Stimulated activated CD8-positive, alpha-beta memory T cell treated with anti-CD3 and anti-CD28 coated beads, Interleukin-4, amount 100 ng/mL, for 48 hours (primary cell): ENCODE results near the gene GDPD5.

ENCODE experiments used
- DNase-seq: peaks from one replicate; pipeline ENCODE4 v3.0.0-alpha.2; 2020

Gene GDPD5

DNA sequence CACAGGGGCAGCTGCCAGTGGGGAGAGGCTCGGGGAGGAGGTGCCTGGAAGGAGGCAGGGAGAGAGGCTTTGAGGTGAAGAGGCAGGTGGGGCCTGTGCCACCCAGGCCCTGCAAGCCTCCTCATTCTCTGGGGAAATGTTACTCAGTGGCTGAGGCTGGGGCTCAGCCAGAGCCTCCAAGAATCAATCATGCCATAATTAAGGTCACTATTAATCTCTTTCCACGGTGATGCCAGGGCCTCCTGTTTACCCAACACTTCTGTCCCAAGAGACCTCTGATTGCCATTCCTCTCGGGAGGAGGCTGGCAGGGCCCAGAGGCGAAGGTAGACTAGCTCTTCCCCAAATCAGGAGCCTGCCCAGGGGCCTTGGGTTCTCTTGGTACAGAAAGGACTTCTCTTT lies 38.4 kb downstream of the GDPD5 start:
- no peak for DNase-seq

DNA sequence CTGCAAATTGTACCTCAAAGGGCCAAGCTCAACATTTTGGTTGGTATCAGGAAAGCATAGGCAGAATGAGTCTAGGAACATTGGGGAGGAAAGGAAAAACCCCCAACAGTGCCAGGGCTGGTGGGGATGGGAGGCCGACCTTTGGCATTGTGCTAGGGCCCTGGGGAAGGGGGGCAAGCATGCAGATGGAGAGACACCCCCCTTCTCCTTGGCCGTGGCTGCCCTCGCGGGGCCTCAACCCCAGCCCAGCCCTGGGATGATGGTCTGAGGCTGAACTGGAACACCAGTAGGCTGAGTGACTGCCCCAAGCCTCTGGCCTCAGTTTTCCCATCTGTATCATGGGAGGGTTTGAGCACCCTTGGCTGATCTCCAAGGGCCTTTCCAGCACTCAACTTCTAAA lies 40.0 kb downstream of the GDPD5 start:
- no peak for DNase-seq

DNA sequence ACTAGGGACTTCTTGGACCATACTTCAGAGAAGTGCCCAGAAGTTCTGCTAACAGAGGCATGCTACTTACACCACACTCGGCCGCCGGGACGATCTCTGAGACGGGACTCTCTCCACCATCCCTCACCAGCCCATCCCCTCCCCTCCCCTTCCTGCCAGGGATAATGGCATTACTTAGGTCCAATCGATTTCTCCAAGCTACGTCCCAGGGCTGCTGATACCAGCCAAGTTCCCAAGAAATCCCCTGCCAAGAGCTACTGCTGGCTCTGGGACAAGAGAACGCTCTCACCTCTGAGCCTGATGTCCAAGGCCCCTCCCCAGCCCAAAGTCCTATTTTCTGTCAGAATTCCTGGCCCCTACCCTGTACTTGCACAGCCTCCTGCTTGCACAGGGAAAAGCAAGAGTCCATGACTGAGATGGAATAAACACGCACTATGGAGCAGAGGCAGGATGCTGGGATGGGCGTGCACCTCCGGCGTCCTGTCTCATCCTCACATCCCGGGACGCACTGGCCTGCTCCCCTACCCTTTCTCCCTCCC lies 42.7 kb downstream of the GDPD5 start:
- no peak for DNase-seq

DNA sequence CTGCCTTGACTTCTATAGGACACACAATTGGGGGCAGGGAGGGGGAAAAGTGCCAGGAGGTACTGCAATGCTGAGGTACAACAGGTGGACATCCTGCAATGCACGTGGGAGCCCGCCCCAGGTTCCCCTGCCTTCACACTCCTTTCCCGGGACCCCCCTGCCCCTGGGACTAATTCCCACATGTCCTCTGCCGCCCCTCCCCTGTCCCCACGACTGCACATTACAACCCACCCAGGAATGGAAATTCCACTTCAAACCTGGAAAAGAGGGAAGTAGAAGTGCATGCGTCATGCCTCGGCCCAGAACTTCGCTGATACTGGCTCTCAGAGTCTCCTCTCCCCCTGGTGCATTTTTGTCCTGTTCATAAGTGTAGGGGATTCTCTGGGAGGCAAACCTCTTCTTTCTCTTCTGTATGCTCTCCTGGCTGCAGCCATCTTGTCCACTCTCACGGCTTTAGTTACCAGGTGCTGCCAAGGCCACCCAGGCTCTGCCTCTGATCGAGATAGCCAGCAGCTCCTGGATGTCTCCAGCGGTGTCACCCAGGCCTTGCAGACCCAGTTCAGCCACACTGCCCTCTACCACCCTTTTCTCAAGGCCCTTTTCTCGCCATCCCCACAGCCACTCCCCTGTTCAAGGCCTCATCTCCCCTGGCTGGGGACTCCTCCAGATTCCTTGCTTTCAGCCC lies 43.7 kb downstream of the GDPD5 start:
- no peak for DNase-seq

DNA sequence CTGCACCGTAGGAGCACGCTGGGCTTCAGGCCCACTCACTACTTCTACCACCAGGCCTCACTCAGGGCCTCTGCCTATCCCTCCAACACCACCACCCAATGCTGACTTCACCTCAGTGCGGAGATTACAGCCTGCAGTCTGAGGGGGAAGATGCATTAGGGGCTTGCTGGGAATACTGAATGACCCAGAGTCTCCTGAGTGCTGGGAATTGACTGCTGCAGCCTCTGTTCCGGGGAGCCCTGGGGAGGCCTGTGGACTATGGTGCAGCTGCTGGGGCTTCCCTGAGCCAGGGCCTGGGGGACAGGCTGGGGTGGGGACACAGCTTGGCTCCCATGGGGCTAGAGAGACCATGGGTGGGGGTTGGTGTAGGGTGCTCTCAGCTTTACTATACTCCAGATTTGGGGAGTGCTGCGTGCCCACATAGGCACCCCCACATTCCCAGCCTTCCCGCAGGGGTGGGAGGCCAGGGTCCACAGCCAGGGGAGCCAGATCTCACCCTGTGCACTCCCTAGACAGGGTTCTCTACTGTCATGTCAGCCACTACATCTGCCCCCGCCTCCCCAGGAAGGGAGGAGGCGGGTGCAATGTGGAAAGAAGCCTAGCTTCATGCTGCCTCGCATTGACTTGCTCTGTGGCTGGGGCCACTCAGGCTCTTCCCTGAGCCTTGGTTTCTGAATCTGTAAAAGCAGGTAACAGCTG lies 44.4 kb downstream of the GDPD5 start:
- no peak for DNase-seq

DNA sequence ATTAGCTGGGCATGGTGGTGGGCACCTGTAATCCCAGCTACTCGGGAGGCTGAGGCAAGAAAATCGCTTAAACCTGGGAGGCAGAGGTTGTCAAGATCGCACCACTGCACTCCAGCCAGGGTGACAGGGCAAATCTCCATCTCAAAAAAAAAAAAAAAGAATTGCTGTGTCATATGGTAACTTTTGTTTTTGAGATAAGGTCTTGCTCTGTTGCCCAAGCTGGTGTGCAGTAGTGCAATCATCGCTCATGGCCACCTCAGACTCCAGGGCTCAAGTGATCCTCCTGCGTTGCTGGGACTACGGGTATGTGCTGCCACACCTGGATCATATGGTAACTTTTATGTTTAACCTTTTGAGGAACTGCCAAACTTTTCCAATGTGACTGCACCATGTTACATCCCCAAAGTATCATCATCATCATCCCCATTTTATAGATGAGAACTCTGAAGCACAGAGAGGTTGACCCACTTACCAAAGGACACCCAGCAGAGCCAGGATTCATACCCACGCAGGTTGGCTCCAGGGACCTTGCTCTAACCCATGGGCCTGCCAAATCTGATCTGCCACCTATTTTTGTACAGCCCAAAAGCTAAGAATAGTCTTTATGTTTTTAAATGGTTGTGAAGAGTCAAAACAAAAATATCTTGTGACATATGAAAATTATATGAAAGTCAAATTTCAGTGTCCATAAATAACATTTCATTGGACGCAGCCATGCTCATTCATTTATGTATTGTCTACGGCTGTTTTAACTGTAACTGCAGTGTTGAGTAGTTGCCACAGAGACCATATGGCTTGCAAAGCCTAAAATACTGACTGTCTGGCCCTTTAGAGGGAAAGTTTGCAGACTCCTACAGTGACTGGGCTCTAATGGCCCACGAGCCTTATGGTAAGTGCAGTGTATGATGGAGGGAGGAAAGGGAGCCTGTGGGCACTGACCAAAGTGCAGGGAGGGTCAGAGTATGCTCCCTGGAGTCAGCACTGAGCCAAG lies 45.3 kb downstream of the GDPD5 start:
- no peak for DNase-seq

DNA sequence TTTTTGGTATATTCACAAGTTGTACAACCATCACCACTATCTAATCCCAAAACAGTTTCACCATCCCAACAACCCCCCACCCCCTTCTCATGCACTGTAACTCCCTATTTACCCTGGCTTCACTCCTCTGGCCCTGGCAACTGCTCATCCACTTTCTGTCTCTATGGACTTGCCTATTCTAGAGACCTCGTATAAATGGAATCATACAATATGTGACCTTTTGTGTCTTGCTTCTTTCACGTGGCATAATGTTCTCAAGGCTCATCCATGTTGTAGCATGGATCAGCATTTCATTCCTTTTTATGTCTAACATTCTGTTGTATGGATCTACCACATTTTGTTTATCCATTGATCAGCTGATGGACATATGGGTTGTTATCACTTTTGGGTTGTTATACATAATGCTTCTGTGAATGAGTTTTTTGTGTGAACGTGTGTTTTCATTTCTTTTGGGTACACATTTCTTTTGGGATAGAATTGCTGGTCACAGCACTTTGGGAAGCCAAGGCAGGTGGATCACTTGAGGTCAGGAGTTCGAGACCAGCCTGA lies 46.1 kb downstream of the GDPD5 start:
- DNase-seq = no peak

DNA sequence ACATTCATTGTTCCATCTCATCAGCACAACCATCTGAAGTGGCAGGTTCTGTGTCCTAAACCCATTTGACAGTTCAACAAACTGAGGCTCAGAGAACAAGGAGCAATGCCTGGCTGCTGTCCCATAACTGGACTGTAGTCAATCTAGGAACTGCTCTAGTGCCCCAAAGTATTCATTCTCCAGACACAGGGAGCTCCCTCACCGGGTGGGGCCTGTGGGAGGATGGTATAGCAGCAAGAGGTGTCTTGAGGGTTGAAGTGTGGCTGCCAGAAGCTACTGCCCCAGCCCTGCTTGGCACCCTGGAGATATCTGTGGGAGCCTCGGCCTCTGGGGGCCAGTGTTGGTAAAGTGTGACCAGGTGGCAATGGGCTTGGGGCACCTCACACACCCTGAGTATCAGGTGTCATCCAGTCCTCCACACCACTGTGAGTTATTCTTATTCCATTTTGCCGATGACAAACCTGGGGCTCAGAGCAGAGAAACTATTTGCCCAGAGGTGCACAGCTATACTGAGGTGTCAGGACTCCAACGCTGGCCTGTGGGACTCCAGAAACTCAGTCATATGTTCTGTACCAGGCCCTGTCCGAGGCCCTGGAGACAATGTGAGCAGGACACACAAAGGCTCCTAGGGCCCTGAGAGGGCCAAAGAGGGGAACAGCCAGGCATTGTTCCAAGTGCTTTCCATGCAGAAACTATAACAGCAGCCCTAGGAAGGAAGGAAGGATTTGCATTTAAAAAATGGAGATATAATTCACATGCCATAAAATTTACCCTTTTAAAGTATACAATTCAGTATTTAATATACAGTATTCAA lies 46.8 kb downstream of the GDPD5 start:
- no peak for DNase-seq

DNA sequence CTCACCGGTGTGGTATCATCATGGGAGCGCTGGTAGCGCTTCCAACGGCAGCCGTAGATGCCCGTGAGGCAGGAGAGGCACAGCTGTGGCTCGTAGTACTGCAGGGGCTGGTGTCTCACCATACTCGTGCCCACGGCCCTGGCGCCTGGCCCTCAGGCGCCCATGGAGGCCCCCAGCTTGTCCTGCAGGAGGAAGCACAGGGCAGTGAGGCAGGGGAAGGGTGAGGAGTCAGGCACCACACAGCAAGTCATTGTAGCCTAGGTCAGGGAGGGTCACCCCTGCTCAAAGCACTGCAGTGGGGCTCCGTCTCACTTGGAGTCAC lies 48.2 kb downstream of the GDPD5 start:
- no peak for DNase-seq

DNA sequence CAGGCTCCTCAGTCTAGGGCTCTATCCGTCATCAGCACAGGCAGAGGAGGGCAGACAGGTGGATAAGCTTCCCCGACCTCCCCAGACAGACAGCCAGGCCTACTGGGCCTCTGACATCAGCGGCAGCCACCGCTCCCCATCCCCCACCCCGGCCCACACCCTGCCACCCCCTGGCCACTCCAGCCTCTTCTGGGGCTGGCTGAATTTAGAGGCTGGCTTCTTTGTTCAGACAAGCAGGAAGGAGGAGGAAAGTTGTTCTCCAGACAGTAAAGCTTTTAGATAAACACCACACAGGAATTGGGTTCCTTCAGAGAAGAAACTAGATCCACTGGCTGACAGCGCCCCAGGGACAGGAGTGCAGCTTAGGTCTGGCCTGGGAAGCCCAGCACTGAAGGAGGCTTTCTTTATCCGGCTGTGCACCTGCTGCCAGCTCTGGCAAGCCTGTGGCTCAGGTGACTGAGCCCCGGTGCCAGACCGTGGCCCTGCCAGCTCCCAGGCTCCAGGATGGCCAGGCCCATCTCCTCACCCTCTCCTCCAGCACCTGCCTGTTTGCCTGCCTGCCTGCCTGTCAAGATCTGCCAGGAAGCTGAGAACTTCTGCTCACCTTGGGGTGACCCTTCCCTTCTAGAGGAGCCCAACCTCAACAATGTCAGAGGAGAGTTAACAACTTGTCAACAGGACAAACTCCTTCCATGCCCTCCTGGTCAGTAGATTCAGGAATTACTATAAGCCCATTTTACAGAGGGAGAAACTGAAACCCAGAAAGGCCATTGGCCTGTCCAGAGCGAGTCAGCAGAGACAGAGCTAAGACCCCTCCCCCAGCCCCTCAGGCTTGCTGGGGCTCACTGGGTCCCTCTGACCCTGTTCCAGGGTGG lies 48.8 kb downstream of the GDPD5 start:
- DNase-seq = no peak

DNA sequence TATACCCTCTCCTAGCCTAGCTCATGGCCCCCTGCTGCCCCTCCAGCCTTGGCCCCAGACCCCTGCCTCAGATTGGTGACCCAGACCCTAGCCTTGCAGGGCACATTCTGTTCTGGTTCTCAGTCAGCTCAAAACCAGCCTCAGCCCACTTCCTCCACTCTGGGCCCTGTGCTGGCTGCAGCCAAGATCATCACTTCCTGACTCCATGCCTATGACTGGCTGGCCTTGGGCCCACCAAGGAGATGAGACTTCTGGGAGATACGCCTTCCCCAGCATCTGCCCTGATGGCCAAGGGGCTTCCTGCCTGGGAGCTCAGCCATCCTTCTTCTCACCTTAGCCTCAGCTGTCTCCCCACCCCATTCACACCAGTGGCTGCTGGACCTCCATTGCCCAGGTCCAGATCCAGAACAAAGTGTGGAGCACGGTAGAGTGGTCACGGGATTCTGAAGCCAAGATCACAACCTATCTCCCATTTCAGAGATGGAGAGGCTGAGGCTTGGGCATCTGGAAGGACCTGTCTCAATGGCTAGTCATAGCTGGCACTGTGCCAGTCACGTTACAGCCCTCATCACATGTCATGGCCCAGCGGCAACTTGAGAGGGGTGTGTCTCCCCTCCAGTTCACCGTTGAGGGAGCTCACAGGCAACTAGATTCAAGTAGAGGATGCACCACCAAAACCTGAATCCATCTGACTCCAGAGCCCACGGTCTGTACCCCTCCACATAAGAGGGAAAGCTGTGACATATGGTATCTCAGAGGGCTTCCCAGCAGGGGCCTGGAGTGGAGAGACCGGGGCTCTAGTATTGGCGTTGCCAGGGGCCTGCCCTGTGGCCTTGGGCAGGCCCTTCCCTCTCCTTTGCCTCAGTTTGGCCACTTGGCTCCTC lies 49.7 kb downstream of the GDPD5 start:
- peak; percentile 47 for DNase-seq

DNA sequence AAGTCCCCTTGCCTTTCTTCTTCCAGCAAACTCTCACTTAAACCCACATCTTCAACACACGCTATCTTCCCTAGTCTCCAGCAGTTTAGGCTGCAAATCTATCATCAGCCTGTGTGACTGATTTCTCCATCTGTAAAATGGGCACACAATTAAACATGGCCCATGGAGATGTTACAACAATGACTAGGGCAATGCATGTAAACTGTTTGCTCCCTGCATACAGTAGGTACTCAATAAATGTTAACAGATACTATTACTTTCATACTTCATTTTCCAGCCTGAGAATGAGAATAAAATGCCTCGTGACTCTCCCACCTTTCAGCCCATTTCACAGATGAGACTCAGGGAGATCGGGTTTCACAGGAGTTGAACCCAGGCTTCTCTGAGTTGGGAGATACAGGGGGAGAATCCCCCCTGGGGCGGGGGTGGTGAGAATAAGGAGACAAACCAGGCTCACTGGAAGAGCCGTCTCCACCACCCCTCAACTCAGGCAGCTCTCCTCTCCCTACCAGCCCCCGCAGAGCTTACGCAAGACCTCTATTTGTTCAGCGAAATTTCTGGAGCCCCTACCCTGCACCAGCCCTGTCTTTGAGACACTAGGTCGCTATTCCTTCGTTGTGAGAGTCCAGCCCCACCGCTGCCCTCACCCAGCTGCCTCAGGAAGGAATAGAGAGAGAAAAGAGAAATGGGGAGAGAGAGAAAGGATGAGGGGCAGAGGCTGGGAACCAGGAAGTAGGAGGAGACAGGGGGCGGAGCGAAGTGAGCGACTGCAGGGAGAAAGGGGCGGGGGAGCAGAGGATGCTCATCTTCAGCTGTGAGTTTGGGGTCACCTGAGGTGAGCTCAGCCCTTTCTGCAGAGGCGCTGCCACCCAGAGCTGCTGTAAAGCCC lies 50.6 kb downstream of the GDPD5 start:
- peak; percentile 82 for DNase-seq

DNA sequence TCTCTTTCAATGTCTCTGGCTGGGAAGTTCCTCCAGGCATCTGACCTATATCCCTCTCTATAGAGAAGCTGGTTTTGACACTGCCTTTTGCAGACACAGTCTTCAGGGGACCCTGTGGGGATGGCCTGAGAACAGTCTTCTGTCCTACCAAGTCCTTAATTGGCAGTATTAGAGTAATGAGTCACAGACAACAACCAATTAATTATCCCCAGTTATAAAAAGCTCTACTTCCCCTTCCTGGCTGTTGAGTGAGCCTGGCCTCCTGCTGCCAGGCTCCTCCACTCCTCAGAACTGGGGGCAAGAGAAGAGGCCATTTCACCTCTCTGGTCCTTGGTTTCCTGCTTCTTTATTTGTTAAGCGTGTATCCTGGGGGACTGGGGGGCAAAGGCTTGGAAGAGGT lies 51.5 kb downstream of the GDPD5 start:
- DNase-seq = no peak

DNA sequence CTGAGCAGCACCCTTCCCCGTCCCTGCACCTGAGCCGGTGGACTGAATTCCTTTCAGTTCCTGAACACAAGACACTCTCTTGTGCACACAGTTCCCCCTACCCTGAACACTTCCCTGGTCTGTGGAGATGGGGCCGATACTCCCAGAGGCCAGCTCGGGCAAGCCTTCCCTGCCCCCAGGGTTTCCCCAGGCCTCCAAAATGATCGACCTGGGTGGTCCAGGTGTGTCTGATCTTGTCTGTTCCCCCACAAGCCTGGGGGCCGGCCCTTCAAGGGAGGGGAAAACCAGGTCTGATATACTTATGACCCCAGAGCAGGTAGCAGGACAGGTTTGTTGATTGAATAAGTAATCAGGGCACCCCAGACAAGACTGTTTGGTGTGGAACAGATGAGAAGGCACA lies 52.1 kb downstream of the GDPD5 start:
- no peak for DNase-seq

DNA sequence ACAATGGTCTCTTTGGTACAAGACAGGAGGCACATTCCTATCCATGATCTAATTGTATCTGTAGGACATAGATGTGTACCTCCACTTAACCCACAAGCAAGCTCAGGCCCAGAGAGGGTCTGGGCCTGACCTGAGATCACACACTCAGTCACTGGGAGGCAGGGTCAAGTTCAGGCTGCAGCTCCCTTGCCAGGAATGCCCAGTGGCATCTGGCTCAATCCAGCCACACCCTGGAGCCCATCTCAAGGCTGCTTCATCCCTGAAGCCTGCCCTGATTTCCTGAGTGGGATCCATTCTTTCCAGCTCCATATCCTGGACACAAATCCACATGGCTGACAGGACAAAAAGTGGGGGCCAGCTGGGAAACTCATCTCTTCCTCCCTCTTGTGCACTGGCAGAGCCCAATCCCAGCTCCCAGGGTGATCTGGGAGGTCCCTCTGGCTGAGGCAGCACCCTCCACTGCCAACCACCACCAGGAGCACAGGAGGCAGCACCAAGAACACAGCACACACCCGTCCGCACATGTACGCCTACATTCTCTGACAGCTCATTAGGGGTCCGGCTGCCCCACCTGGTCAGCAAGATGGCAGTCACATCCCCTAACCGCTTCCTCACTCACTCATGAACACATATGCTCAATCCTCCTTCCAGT lies 53.5 kb downstream of the GDPD5 start:
- DNase-seq = no peak

DNA sequence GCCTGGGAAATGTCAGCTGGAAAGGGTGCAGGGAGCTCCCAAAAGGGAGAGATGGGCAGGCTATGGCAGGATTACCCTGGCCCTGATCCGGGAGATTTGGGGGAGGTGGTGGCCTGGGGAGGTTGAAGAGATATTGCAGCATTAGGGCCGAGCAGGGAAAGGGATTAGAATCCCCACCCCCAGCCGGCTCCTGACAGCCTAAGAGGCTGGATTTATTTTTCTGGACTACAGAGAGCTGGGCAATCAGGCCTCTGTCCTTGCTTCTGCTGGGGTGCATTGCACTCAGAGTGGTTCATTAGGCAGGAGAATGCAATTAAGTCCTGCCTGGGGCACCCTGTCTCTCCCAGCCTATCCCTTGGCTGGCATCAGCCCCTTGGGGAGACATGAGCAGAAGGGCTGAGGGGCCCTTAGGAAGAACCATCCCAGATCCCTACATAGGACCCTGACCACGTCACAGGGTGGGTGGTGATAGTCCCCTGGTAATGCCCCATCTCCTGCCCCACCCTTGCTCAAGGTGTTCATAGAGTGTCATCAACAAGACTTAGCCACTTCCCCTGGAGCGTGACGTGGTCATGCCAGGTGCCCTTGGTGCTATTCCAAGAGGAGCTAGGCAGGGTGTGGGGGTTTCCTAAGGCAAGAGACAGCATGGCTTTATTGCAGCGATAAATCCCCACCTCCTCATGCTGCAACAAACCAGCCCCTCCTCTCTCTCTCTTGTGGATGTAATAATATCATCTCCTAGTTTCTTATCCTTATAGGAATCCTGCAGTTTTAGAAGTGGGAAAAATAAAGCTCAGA lies 54.4 kb downstream of the GDPD5 start:
- DNase-seq = no peak

DNA sequence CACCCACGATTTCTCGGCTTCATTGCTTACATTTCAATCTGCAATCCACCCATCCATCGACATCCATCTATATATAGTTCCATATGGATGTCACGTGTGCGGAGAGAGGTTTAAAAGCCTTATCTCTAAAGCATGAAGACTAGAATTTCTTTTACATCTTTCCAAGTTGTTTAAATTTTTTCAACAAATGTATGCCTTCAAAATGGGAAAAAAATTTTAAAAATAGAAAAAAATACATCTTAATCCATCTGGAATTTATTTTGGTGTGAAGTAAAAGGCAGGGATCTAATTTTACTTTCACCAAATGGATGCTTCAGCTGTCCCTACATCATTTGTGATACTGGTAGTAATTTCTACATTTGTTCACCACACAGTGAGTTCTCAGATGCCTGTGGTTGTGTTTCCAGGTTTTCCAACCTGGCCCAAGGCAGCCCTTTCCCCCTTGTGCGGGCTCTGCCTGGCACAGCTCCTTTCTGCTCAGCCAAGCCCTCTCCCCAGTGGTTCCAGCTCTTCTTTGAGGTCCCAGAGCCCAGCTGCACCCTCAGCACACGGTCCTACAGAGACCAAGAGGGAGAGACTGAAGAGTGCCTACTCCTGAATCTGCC lies 55.2 kb downstream of the GDPD5 start:
- DNase-seq = no peak
